SK-N-DZ (cell line): ENCODE results near the gene CLMN.
"Not testable (repeated sequence)": the region's sequence is repeated elsewhere in the genome, so short reads cannot be mapped to it uniquely, and the experiment has no call there.

Experiments used
- DNase-seq: peaks from one replicate; pipeline ENCODE4 v3.0.0-alpha.2; 2015; ENCODE audit warnings: low spot score

The CLMN gene

GRCh38 chr14:95196268-95196667 is 123.4 kb downstream of the CLMN start:
- no peak for DNase-seq

GRCh38 chr14:95195031-95195430 is 124.7 kb downstream of the CLMN start:
- DNase-seq: no peak

GRCh38 chr14:95193081-95193480 is 126.6 kb downstream of the CLMN start:
- no peak for DNase-seq

- no peak for DNase-seq
Observed at GRCh38 chr14:95192311-95192710, 127.4 kb downstream of the CLMN start.

- DNase-seq: no peak
Observed at GRCh38 chr14:95191445-95192199, 128.1 kb downstream of the CLMN start.

GRCh38 chr14:95190857-95191256 is 128.9 kb downstream of the CLMN start:
- no peak for DNase-seq

GRCh38 chr14:95190346-95190840 is 129.3 kb downstream of the CLMN start:
- no peak for DNase-seq

- DNase-seq: no peak
Observed at GRCh38 chr14:95189367-95190132, 130.2 kb downstream of the CLMN start.

GRCh38 chr14:95188380-95188779 is 131.3 kb downstream of the CLMN start:
- DNase-seq: no peak

- DNase-seq: no peak
Observed at GRCh38 chr14:95185767-95186392, 133.8 kb downstream of the CLMN start.

GRCh38 chr14:95185033-95185766 is 134.5 kb downstream of the CLMN start:
- DNase-seq: no peak

- no peak for DNase-seq
Observed at GRCh38 chr14:95184413-95184790, 135.3 kb downstream of the CLMN start.

- no peak for DNase-seq
Observed at GRCh38 chr14:95183532-95184412, 135.9 kb downstream of the CLMN start.

GRCh38 chr14:95183082-95183481 is 136.6 kb downstream of the CLMN start:
- no peak for DNase-seq

- DNase-seq: no peak
Observed at GRCh38 chr14:95182379-95182778, 137.3 kb downstream of the CLMN start.

- no peak for DNase-seq
Observed at GRCh38 chr14:95180966-95181741, 138.6 kb downstream of the CLMN start.

- not testable (repeated sequence) for DNase-seq
Observed at GRCh38 chr14:95175670-95176069, 144.0 kb downstream of the CLMN start.

- DNase-seq: no peak
Observed at GRCh38 chr14:95174184-95174792, 145.4 kb downstream of the CLMN start.

GRCh38 chr14:95173518-95173917 is 146.2 kb downstream of the CLMN start:
- DNase-seq: no peak
